K562 (cell line): Measurements from ENCODE around the gene HSDL2. TPM values are rescaled to one million over a fixed set of nuclear protein-coding genes. Genes with fewer than 3 reads are reported as not detected.
A peak's percentile ranks its signal among the peaks of the same experiment; 100 is the strongest.

ENCODE experiments used
- ATAC-seq: fragments of 200-7000 bp; cut with Tn5 transposase; 3 replicates; pipeline ENCODE4 v1.9.1; 2020; ENCODE audit warnings: moderate library complexity
- BruUV-seq: library from RNA; stranded (reverse); fragments of 400-500 nt; replicated peaks from 2 replicates; lab custom pipeline; 2021; lab: Mats Ljungman, UMichigan
- CTCF ChIA-PET: fragments of 300-600 bp; formaldehyde crosslinking; extraction: SDS; loops from one replicate; lab custom pipeline; 2021; ENCODE audit warnings: low intra/inter-chr PET ratio; lab: Yijun Ruan, JAX
- POLR2A ChIA-PET: fragments of 300-600, 350-650 bp; sonication (Branson Sonifier 250); formaldehyde crosslinking; extraction: SDS; loops from one replicate; lab custom pipeline; 2021; ENCODE audit warnings: antibody characterized with exemption, inconsistent platforms; lab: Yijun Ruan, JAX
- DNase-seq, 4 experiments: peaks; one replicate each; pipeline versions ENCODE4 v3.0.0 to v3.0.0-alpha.2; 2011 to 2018; ENCODE audit warnings: low spot score in 3 of 4, mixed read lengths in 3 of 4; ENCODE audit errors: extremely low read depth in 1 of 4
- FAIRE-seq: peaks from 2 replicates; lab custom pipeline; 2011; peaks lifted over from hg19 to GRCh38; lab: Jason Lieb, UNC
- H2AFZ ChIP-seq: 2 replicates; pipeline ENCODE4 v1.6.0; 2011; ENCODE audit warnings: low read depth, low read length, control low read depth, inconsistent platforms
- H3K27ac ChIP-seq: fragments of 200-600 bp; 3 replicates; pipeline ENCODE4 v1.8.0; 2011; ENCODE audit warnings: low read depth, mild to moderate bottlenecking, control low read depth, inconsistent platforms, low read length, moderate library complexity, mixed read lengths; ENCODE audit errors: extremely low read depth
- H3K27me3 ChIP-seq, 2 experiments: fragments of 300-600 bp in 1 of 2; 2 replicates in 1 of 2; 3 replicates in 1 of 2; pipeline versions ENCODE4 v1.6.0 to v1.8.0; 2011; ENCODE audit warnings: inconsistent platforms in 2 of 2, low read length in 2 of 2, mild to moderate bottlenecking in 1 of 2, mixed read lengths in 1 of 2, moderate library complexity in 1 of 2; ENCODE audit not compliant: control insufficient read depth in 2 of 2, insufficient read depth in 2 of 2
- H3K36me3 ChIP-seq: fragments of 300-600 bp; 3 replicates; pipeline ENCODE4 v1.8.0; 2011; ENCODE audit warnings: mild to moderate bottlenecking, low read length, inconsistent platforms; ENCODE audit not compliant: control insufficient read depth, insufficient read depth
- H3K4me1 ChIP-seq, 2 experiments: fragments of 200-600 bp in 1 of 2; replicated peaks in 1 of 2; 2 replicates in 1 of 2; 3 replicates in 1 of 2; pipeline versions ENCODE4 v1.5.1 to v1.8.0; 2011; ENCODE audit warnings: inconsistent platforms in 2 of 2, low read length in 2 of 2, mild to moderate bottlenecking in 1 of 2, mixed read lengths in 1 of 2, moderate library complexity in 1 of 2; ENCODE audit not compliant: control insufficient read depth in 2 of 2, insufficient read depth in 2 of 2
- H3K4me2 ChIP-seq: 2 replicates; pipeline ENCODE4 v1.6.1; 2011; ENCODE audit warnings: low read length, control low read depth, inconsistent platforms, mixed read lengths; ENCODE audit not compliant: insufficient read depth
- H3K4me3 ChIP-seq: fragments of 200-600 bp; sonication (generic), shearing (Covaris generic); 2 replicates; pipeline ENCODE4 v1.5.1; 2016; ENCODE audit warnings: control low read depth, inconsistent platforms
- H3K79me2 ChIP-seq: fragments of 200-600 bp; 3 replicates; pipeline ENCODE4 v1.8.0; 2011; ENCODE audit warnings: low read length, inconsistent platforms; ENCODE audit not compliant: control insufficient read depth, insufficient read depth
- H3K9ac ChIP-seq, 2 experiments: 2 replicates each; pipeline versions ENCODE4 v1.6.0 to v1.6.1; 2011; ENCODE audit warnings: low read depth in 2 of 2, low read length in 2 of 2, control low read depth in 1 of 2, inconsistent platforms in 1 of 2, mild to moderate bottlenecking in 1 of 2, mixed read lengths in 1 of 2; ENCODE audit not compliant: insufficient read depth in 1 of 2
- H3K9me1 ChIP-seq: one replicate; pipeline ENCODE4 v1.6.0; 2011; ENCODE audit warnings: inconsistent platforms, mild to moderate bottlenecking, low read length, moderate library complexity; ENCODE audit not compliant: control insufficient read depth, insufficient read depth
- H3K9me3 ChIP-seq: replicated peaks from 2 replicates; pipeline ENCODE4 v1.5.1; 2011; ENCODE audit warnings: low read depth, low read length, inconsistent platforms; ENCODE audit not compliant: control insufficient read depth, insufficient read depth
- H4K20me1 ChIP-seq: replicated peaks from 2 replicates; pipeline ENCODE4 v1.6.1; 2011; ENCODE audit warnings: low read length, inconsistent platforms, mixed read lengths; ENCODE audit not compliant: control insufficient read depth, insufficient read depth
- CREB3L1 ChIP-seq: fragments of 450-650 bp; IDR thresholded peaks from 2 replicates; pipeline ENCODE4 v1.6.1; 2014; ENCODE audit warnings: low read depth, mild to moderate bottlenecking, moderate library complexity, borderline replicate concordance
- ETS1 ChIP-seq: conservative IDR thresholded peaks from 2 replicates; pipeline ENCODE4 v1.6.1; 2011; ENCODE audit warnings: low read depth, mild to moderate bottlenecking, low read length; ENCODE audit not compliant: control insufficient read depth
- HMGN3 ChIP-seq: IDR thresholded peaks from 2 replicates; pipeline ENCODE4 v1.6.1; 2011; ENCODE audit warnings: borderline replicate concordance, low read depth, mild to moderate bottlenecking, mixed read lengths, low read length; ENCODE audit not compliant: insufficient read length; ENCODE audit errors: extremely low read depth
- MYC ChIP-seq, 2 experiments: fragments of 250-450 bp in 1 of 2; sonication (Bioruptor Pico) in 1 of 2; IDR thresholded peaks; 2 replicates each; pipeline versions ENCODE4 v1.5.1 to v1.6.1; 2012 to 2021; ENCODE audit warnings: low read depth in 2 of 2, borderline replicate concordance in 1 of 2, improper control_type of control experiment in 1 of 2, low read length in 1 of 2, mild to moderate bottlenecking in 1 of 2, moderate library complexity in 1 of 2
- RAD51 ChIP-seq: fragments of 450-650 bp; IDR thresholded peaks from 2 replicates; pipeline ENCODE4 v1.7.1; 2016; ENCODE audit warnings: low read depth, mild to moderate bottlenecking, borderline replicate concordance
- TCF7L2 ChIP-seq: fragments of 150-350 bp; IDR thresholded peaks from 2 replicates; pipeline ENCODE4 v1.6.1; 2016; ENCODE audit warnings: low read depth, mild to moderate bottlenecking, low read length, moderate library complexity
- ZFP91 ChIP-seq: sonication (generic); formaldehyde crosslinking; IDR thresholded peaks from 2 replicates; pipeline ENCODE4 v1.8.0; 2022; ENCODE audit warnings: mild to moderate bottlenecking, missing genetic modification reagents
- ZHX1 ChIP-seq: fragments of 150-350 bp; conservative IDR thresholded peaks from 2 replicates; pipeline ENCODE4 v1.6.1; 2014; ENCODE audit warnings: low read length
- ZNF134 ChIP-seq: fragments of 250-450 bp; sonication (Bioruptor Pico); conservative IDR thresholded peaks from 2 replicates; pipeline ENCODE4 v1.4.0; 2020
- ZNF347 ChIP-seq: fragments of 450-650 bp; formaldehyde crosslinking; IDR thresholded peaks from 2 replicates; pipeline ENCODE4 v1.4.0; 2020; ENCODE audit warnings: low read depth, mild to moderate bottlenecking, moderate library complexity
- ZNF76 ChIP-seq: fragments of 250-450 bp; sonication (Bioruptor Pico); IDR thresholded peaks from 2 replicates; pipeline ENCODE4 v1.4.0; 2020; ENCODE audit warnings: mild to moderate bottlenecking, moderate library complexity, borderline replicate concordance
- WGBS: fragments of 100-300 bp; shearing (Covaris generic); methylation state at CpG from one replicate; pipeline ENCODE4 v1.1.6; 2016; ENCODE audit warnings: low coverage, mixed read lengths; ENCODE audit not compliant: insufficient coverage; ENCODE audit errors: missing lambda C conversion rate; 5-methylcytosine and 5-hydroxymethylcytosine counted together
- in situ Hi-C: fragments of 300-500 bp; cut with MboI; formaldehyde crosslinking; loops from 4 replicates; pipeline ENCODE4 v1.15.0; 2018; ENCODE audit warnings: inconsistent platforms, mixed read lengths
- intact Hi-C: fragments of 100-400 bp; cut with micrococcal nuclease; formaldehyde crosslinking; loops from 2 replicates; pipeline ENCODE4 v1.14.2; 2022
- polyA plus RNA-seq, 8 experiments: library from polyadenylated mRNA; depleted of rRNA in 4 of 8; stranded (reverse) in 5 of 8; unstranded in 3 of 8; fragments of >200 nt; fragmentation: Nextera tagmentation in 2 of 8; fragmentation: Illumina TruSeq in 1 of 8; extraction: Ambion mirVana in 2 of 8; extraction: Trizol in 1 of 8; gene quantifications; 2 replicates each; pipeline versions ENCODE4 v1.2.1 to v1.2.3, GENCODE V29; 2011 to 2014; ENCODE audit warnings: inconsistent platforms in 1 of 8, missing spikeins in 1 of 8
- total RNA-seq, 7 experiments: library from RNA; depleted of rRNA in 6 of 7; stranded (reverse); fragments of >200 nt in 6 of 7; fragmentation: Illumina TruSeq in 2 of 7; extraction: Trizol in 2 of 7; gene quantifications; 2 replicates each; pipeline versions ENCODE4 v1.2.1 to v1.2.3, GENCODE V29; 2011 to 2021; ENCODE audit warnings: low replicate concordance in 1 of 7

The HSDL2 gene
- total and polyA plus RNA-seq, 9 of the 15 experiments (the other 6 are each of a cell fraction or from before 2014, with no cell fraction given), result 22.8 to 74.1 (median 35.6) TPM

GRCh38 chr9:112379177-112380101, 469 bp upstream of the HSDL2 start:
- ChIA-PET POLR2A (interaction anchor here (0.6 to 2.5 kb wide), 26 partner anchors 10 to 748 kb away, joined by 3 to 11 read pairs (median 3); partner anchors contain the start of genes DNAJC25 and PTBP3), CTCF (interaction anchor here (0.7 kb wide), 1 partner anchor 293 kb away, joined by 3 read pairs; no protein-coding TSS in a partner anchor)
- intact Hi-C loops (loop anchor here (1.0 to 10.0 kb wide), 5 partner anchors 43 to 415 kb away; no protein-coding TSS in a partner anchor), in situ Hi-C loops (no loop called here)
- Histone ChIP-seq H3K36me3 (peaks cover 3% of the 10 kb centered on the region; the same call in 1 of the 3 replicates), H3K9ac (peak overlapping the region; percentile 82 to 95), H4K20me1 (no peaks in the 10 kb centered on the region), H3K4me3 (peak overlapping the region; percentile 80), H3K79me2 (peaks cover 73% of the 10 kb centered on the region), H2AFZ (peak overlapping the region; percentile 98), H3K4me2 (peak overlapping the region; percentile 88), H3K27ac (peak overlapping the region; percentile 93), H3K4me1 (peaks cover 14 to 25% of the 10 kb centered on the region in 2 experiments), H3K9me3 (no peaks in the 10 kb centered on the region), H3K9me1 (peaks cover 3% of the 10 kb centered on the region), H3K27me3 (no peaks in the 10 kb centered on the region)
- DNase-seq, result peak; percentile 98 to 99 (median 98)
- peak; percentile 90 for FAIRE-seq
- WGBS, result under 1% methylated on average over 48 of the region's 57 CpGs
- TSS peak; percentile 72 for BruUV-seq
- peak; percentile 91 for ATAC-seq
- TF ChIP-seq HMGN3 (peak; percentile 56), ZFP91 (CRISPR knock-in tag) (no peak), ZNF134 (CRISPR knock-in tag) (no peak), RAD51 (no peak), TCF7L2 (no peak), ZHX1 (no peak), CREB3L1 (peak; percentile 75; the same call in 1 of the 2 replicates), MYC (IDR thresholded peaks at IDR 0.05; ENCODE audit: low read depth, low read length) (peak; percentile 72), MYC (CRISPR knock-in tag; IDR thresholded peaks at IDR 0.05; ENCODE audit: borderline replicate concordance, low read depth) (no peak), ETS1 (0 out of 2 replicates have a peak, but pooled peaks have one; percentile 57), ZNF347 (CRISPR knock-in tag) (no peak), ZNF76 (CRISPR knock-in tag) (no peak)
